ENCODE data around the gene OR6C65.

The OR6C65 gene

DNA sequence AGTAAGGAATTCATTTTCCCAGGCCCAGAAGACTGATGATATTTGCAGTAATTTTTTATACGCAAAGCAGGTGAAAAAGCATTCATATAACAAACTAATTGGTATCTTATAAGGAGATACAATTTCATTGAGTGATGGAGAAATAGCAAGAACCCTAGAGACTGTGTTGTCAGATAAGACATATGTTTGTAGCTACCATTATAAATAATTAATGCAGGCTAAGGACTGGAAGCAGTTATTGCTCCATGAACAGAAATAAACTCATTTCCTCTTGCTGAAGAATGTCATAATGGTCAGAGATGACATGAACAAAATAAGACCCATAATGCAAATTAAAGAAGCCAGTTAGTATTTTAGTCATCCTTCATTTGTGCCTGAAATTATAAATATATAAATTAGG lies 45.0 kb downstream of the OR6C65 start:
- TF ChIP-seq CTCF (IDR thresholded peaks at IDR 0.05; ENCODE audit: low read depth, low read length, missing control alignments), result no peak
- no peak for DNase-seq
- no peaks in the 10 kb centered on the region for H3K27me3 ChIP-seq (replicated peaks)
- no peak overlapping the region for H3K4me3 ChIP-seq (ENCODE audit: low read depth, low read length)
- no peak overlapping the region for H3K27ac ChIP-seq
- in situ Hi-C loops (cut with HindIII; ENCODE audit: low pct_ligation_motif_present, low sequenced_read_pairs), result no loop called here
- no peaks in the 10 kb centered on the region for H3K36me3 ChIP-seq (replicated peaks)

DNA sequence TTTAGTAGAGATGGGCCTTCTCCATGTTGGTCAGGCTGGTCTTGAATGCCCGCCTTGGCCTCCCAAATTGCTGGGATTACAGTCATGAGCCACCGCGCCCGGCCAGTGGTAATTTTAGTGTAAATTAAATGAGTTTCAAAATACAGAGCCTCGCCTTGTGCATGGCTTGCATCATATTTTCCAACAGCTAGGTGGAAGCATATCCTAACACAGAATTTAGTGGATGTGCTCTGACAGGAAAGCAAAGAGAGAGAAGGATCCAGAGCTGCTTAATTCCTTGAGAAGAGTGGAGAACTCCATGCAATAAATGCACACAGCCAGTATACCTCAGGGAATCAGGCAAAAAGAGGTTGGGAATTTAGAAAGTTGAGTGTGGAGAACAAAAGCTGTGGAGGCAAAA lies 46.0 kb downstream of the OR6C65 start:
- no peak for TF ChIP-seq CTCF (IDR thresholded peaks at IDR 0.05; ENCODE audit: low read depth, low read length, missing control alignments)
- DNase-seq, result no peak
- in situ Hi-C loops (cut with HindIII; ENCODE audit: low pct_ligation_motif_present, low sequenced_read_pairs), result no loop called here
- Histone ChIP-seq H3K36me3 (replicated peaks) (no peaks in the 10 kb centered on the region), H3K27ac (no peak overlapping the region), H3K4me3 (ENCODE audit: low read depth, low read length) (no peak overlapping the region), H3K27me3 (replicated peaks) (no peaks in the 10 kb centered on the region)

- DNase-seq, result no peak
- Histone ChIP-seq H3K27me3 (replicated peaks) (no peaks in the 10 kb centered on the region), H3K27ac (no peak overlapping the region), H3K4me3 (ENCODE audit: low read depth, low read length) (no peak overlapping the region), H3K36me3 (replicated peaks) (no peaks in the 10 kb centered on the region)
- in situ Hi-C loops (cut with HindIII; ENCODE audit: low pct_ligation_motif_present, low sequenced_read_pairs), result no loop called here
- TF ChIP-seq CTCF (IDR thresholded peaks at IDR 0.05; ENCODE audit: low read depth, low read length, missing control alignments), result no peak
Observed at GRCh38 chr12:55448825-55449224, 48.5 kb downstream of the OR6C65 start.

Measured in brain microvascular endothelial cell (primary cell).